Epithelial cell of esophagus (primary cell): ENCODE data around the gene OXNAD1.

ENCODE experiments used
- DNase-seq: peaks from one replicate; pipeline ENCODE4 v3.0.0; 2010; ENCODE audit warnings: low read depth
- H3K4me3 ChIP-seq: 2 replicates; pipeline ENCODE4 v1.5.1; 2011; ENCODE audit warnings: mild to moderate bottlenecking, low read length, control low read depth
- TF ChIP-seq, protein P1 (sequence below): IDR thresholded peaks from 2 replicates; pipeline ENCODE4 v1.5.1; 2011; ENCODE audit warnings: low read depth, mild to moderate bottlenecking, low read length, control low read depth, inconsistent platforms; ENCODE audit not compliant: insufficient read depth; ENCODE audit errors: missing control alignments

Gene OXNAD1

DNA sequence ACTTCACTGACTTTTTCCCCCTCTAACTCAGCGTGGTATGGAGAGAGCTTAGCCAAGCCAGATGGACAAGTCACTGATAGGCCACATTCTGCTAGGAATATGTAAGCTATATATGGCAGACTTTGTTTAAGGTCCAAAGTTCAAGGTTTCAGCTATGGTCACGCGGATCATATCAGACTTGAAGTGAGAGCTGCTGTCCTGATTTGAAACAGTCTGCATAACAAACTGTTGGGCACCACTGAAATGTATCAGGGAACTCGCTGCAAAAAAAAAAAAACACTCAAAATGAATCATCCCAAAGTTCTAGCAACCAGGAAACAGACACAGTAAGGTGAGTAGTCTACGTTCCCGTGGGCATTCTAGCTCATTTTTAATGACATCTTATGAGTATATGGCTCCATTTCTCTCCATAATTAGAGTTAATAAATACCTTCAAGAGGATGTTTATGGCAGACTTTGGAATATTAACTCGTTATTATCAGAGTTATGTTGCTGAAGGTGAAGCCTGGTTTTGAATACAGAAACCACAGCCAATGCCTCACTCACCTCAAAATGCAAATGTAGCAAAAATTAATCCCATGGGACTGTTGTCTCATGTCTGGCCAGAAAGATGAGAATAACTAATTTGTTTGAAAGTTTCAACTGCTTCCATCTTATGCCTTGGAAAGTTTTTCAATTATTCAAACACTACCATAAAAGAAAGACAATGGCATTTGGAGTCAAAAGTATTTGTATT, 12.6 kb upstream of the OXNAD1 start:
- TF ChIP-seq, protein P1, sequence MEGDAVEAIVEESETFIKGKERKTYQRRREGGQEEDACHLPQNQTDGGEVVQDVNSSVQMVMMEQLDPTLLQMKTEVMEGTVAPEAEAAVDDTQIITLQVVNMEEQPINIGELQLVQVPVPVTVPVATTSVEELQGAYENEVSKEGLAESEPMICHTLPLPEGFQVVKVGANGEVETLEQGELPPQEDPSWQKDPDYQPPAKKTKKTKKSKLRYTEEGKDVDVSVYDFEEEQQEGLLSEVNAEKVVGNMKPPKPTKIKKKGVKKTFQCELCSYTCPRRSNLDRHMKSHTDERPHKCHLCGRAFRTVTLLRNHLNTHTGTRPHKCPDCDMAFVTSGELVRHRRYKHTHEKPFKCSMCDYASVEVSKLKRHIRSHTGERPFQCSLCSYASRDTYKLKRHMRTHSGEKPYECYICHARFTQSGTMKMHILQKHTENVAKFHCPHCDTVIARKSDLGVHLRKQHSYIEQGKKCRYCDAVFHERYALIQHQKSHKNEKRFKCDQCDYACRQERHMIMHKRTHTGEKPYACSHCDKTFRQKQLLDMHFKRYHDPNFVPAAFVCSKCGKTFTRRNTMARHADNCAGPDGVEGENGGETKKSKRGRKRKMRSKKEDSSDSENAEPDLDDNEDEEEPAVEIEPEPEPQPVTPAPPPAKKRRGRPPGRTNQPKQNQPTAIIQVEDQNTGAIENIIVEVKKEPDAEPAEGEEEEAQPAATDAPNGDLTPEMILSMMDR = no peak
- DNase-seq = peak; percentile 65
- no peak overlapping the region for H3K4me3 ChIP-seq

DNA sequence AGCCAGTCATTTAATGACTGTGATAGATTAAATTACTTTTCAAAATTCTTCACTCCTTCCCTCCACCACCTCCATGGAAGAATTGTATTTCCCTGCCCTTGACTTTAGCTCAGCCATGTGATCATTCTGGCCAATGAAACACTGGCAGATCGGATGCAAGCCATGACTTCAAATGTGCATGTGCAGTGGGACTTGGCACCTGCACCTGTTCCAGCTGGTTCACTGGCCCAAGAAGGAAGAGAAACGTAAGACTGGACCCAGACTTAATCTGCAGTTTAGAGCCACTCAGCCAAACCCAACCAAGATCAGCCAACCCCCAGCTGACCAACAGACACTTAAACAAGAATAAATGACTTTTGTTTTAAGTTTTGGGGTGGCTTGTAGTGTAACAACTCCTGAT, 12.0 kb upstream of the OXNAD1 start:
- TF ChIP-seq, protein P1 = no peak
- no peak overlapping the region for H3K4me3 ChIP-seq
- DNase-seq = no peak

DNA sequence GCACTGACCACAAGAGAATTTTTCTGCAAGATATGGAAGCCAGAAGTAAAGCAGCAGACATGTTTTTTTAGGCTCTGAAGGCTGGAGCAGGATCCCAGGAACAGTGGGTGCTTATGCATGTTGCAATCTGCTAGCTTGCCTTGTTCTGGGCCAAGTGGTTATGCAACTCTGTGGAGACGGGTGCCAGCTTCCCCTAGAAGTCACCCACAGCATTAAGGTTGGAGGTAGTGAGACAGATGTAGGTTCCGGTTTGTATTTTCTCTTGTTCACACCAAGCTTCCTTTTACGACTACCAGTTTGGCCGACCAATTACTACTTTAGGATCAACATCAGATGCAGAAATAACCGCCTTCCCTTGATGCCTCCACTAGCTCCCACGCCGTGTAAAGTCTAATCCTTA, 11.4 kb upstream of the OXNAD1 start:
- TF ChIP-seq, protein P1 = no peak
- no peak overlapping the region for H3K4me3 ChIP-seq
- peak; percentile 51 for DNase-seq

DNA sequence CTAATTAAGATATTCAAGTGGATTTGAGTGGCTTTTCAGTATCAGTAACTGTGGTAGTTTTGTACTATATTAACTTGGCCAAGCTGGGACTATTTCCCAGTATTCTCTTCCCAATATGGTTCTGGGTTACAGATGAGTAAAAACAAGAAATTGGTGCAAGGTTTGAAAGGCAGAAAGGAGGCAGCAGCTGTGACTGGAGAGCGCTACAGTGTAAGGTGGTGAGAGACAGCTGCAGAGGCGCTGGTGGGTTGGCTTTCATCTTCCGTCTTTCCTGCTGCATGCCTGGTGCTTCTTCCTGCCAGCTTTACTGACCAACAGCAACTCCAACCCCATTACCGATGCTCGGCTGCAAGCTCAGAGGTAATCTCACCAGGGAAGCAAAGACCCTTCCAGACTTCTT, 10.1 kb upstream of the OXNAD1 start:
- TF ChIP-seq, protein P1 = no peak
- H3K4me3 ChIP-seq = no peak overlapping the region
- no peak for DNase-seq

DNA sequence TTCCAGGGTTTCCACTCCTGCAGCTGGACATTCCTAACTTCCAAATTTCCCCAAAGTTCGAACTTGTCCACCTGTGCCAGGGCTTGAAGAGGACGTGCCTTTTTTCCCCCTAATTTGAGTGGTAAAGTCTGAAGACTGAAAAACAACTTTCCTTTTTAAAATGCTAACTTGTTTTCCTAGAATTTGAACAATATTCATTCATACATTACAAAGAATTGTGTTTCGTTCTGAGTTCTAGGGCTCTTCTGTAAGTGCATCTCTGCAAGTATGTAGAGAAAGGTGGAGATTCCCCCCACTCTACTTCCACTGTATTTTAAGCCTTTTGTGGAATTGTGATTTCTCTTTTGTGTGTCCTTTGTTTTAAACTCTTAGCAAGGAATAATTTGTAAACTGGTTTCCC, 9.7 kb upstream of the OXNAD1 start:
- H3K4me3 ChIP-seq = no peak overlapping the region
- TF ChIP-seq, protein P1 = no peak
- DNase-seq = no peak

DNA sequence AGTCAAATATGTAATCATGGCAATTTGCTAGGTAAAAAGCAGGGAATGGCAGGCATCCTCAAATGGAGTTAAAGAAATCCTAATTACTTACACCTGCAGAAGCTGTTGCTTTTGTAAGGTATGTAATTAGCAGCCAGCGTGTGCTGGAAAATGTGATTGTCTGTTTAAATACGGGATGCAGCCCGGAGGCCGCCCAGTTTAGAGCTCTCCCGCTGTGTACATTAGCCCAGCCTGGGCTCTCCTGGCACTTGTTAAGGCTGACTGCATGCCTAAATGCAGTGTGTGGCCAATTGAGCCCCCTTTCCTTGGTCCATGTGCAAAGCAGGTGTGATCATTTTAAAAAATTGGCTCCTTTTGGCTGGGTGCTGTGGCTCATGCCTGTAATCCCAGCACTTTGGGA, 9.3 kb upstream of the OXNAD1 start:
- H3K4me3 ChIP-seq = no peak overlapping the region
- TF ChIP-seq, protein P1 = no peak

DNA sequence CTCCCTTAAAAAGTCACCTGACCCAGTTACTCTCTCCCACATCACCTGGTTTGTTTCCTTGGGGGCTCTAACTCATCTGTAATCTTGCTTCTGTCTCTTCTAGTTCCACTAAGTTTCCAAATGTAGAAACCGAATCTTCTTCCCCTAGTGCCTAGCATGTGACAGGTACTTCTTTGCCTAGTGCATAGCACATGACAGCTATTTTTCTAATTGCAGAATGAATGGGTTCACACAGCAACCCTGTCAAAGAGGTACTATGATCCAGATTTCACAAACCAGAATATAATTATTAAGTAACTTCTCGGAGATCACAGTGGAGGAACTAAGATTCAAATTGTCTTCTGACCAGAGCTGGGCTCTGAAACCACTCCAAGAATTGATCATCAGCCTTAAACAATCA, 7.7 kb upstream of the OXNAD1 start:
- no peak overlapping the region for H3K4me3 ChIP-seq
- TF ChIP-seq, protein P1 = no peak
- no peak for DNase-seq

More for the DNA sequence above, 9.3 kb upstream of the OXNAD1 start:
- no peak for DNase-seq
